ENCODE measurements around the gene PSMA7.

Gene PSMA7

DNA sequence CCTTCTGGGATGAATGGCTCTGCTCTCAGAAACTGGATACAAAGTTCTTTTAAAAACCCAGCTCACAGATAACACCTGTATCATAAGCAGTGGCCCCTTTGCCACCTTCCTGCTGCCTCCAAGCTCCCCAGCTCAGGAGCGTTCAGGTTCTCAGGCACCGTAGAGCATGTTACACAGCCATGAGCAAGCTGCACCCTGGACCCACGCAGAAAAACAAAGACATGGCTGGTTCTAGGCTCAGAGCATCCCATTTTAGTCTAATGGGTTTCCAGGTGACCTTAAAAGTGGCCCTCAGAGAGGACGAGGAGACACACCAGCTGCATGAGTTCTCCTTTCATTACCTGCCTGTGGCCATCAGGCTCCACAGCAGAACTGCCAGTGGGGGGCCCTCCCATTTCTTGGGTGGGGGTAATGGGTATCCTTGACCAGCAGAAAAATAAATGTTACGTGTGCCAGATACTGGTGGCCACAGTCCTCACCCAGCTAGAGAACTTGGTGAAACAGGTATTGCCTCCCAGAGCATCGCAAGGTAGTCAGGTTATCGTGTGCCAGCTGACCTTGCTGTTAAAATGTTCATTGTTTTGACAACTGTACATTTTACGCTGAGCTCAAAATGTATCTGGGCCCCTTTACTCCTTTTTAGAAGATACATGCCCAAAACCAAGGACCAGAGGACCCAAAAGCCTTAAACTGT lies 7.5 kb downstream of the PSMA7 start:
- DNase-seq, result no peak

DNA sequence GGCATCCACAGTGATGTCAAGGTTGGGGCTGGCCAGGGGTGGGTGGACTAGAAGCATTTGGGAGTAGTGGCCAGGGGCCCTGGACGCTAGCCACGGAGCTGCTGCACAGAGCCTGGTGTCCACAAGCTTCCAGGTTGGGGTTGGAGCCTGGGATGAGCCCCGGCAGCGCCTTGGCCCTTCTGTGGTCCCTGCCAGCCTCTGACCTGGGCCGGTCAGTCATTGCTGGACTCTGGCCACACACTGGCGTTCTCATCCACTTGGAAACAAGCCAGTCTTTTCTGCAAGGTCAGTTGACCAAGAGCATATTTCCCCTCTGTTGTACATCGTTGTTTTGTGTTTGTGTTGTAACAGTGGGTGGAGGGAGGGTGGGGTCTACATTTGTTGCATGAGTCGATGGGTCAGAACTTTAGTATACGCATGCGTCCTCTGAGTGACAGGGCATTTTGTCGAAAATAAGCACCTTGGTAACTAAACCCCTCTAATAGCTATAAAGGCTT lies 8.4 kb downstream of the PSMA7 start:
- DNase-seq, result no peak

DNA sequence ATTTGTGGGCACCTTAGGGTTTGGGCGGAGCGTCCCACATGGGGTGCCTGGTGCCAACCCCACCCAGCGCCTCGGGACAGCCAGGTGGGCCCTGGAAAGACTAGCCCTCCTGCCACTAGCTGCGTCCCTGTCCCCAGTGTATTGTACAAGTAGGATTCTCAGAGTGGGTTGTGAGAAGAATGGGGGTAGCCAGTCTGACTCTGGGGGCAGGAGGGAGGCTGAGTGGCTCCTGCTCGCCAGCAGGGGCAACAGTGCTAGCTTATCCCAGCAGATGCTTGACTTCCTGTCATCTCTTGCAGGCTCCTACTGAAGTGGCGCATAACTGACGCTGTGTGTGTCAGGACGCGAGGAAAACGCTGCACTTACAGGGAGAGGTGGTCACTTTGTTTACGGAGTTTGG lies 9.3 kb downstream of the PSMA7 start:
- no peak for DNase-seq

DNA sequence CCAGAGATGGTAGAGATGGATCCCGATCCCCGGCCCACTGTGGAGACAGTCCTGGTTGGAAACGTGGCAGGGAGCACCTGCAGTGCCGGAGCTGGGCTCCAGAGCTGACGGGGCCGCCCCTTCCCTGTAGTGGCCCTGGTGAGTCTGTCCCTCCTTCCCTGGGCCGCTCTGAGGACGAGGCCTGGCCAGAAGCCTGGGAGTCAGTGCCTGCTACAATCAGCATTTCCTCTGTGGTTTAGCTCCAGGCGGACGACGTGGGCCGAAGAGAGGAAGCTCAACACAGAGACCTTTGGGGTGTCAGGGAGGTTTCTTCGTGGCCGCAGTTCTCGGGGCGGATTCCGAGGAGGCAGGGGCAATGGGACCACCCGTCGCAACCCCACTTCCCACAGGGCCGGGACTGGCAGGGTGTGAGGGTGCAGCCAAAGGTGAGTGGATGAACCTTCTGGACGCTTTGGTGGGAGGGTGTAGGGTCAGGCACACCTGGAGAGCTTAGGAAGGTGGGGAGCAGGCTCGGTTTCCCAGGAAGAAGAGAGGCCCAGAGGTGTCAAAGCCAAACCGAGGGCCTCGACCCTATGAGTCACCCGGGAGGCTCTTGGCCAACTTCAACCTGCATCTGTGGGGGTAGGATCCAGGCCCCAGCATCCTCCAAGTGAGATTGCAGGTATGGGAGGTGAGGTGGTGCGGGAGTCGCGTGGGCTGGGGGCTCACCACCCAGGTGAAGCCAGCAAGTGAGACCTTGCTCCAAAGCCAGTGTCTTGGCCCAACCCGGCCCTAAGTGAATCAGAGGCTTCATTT lies 9.9 kb downstream of the PSMA7 start:
- DNase-seq, result no peak

DNA sequence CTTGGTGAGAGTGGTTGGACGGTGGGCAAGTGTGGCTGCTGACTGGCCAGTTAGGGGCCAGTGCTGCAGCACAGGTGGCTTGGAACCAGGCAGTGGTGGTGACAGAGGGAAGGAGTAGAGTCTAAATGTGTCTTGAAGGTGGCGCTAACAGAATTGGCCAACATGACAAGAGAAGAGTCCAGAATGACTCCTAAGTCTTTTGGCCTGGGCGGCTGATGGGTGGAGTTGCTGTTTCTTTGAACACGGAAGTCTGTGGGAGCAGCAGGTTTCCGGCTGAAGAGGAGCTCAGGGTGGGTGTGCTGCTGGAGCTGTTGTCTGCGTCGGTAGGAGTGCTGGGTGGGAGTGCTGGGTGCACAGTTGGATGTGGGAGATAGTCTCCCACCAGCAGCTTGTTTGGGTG lies 10.8 kb downstream of the PSMA7 start:
- DNase-seq, result no peak

DNA sequence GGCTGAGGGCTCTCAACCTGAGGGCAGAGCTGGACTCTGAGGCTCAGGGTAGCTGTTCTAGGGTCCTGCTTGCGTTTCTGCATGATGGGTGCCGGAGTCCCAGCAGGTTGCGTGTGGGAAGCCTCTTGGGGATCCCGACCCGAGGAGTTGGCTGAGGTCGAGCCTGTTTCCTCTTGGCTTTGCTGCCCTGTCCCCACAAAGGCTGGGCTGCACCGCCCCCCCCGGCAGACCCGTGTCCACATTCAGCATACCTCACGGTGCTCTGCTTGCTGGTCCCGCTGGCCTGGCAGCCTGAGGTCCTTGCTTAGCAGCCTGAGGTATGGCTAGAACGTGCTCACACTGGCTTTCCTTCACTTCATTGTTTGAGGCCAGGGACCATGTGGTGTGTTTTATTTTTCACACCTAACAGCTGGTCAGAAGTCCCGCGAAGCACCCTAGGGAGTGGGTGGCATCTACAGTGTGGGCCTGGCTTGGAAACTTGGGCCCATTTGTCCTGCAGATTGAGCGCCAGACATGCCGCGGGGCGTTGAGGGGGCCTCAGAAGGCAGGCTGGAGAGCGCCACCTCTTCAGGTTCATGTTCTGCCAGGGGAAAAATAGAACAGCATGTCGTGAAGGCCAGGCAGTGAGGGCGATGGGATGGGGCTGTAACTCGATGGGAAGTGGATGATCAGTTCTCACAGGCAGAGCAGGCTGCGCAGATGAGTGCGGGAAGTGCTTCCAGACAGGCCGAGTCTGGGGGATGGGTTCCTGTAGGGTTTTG lies 11.5 kb downstream of the PSMA7 start:
- DNase-seq, result no peak

DNA sequence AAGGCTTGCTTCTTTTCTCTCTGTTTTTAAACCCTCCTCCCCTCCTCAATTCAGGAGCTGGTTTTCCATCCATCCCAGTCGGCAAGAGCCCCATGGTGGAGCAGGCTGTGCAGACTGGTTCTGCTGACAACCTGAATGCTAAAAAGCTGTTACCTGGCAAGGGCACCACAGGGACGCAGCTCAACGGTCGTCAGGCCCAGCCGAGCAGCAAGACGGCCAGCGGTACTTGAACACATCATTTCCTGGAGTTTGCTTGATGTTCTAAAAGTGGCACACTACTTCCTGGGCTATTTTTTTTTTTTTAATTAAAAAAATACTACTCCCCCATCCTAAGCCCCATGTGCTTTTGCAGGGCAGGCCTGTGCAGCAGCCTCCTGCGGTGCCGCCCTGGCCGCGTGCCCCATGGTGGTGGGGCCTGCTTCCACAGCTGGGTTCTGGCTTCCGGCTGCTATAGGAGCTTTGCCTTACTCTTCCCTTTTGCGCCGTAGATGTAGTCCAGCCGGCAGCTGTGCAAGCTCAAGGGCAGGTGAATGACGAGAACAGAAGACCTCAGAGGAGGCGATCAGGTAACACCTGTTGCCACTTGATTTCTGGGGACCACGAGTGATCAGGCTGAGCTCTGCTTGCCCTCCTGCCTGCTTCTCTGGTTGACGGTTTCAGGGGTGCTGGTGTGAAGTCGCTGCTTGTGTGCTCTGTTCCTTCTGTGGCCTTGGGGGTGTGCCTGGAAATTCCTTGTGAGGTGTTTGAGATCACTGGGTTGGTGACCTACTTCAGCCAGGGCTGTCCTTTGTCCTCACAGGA lies 13.3 kb downstream of the PSMA7 start:
- no peak for DNase-seq

DNA sequence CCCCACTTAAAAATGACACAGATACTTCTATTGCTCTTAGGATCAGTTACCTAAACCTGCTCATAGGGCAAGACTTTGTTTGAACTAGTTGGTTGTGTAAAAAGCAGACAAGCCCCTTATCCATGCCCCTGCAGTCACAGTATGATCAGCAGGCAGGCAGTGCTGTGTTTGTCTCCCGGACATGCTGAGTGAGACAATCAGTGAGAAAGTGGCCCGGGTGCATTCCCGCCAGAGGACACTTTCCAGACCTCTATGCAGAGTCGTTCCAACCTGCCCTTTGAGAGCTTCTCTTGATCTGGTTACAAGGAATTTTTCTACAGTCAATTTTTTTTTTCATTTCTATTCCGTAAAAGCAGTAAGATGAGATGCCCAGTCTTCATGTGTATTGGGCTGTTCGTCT lies 14.7 kb downstream of the PSMA7 start:
- no peak for DNase-seq

DNA sequence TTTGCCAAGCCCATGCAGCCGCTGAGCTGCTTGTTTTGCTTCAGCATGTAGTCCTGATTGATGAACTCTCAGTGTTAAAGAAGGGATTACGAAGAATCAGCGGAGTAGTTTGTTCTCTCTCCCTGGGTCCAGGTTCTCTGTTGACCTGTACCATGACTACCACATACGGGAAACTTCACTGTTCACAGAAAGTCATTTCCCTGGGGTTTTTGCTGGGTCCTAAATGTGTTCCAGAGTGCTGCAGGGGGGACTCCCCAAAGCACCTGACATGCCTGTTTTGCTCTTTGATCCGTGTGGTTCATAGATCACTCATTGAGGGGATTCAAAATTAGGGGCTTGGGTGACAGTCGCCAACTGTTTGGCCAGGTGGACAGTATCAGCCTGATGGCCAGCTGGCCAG lies 15.4 kb downstream of the PSMA7 start:
- DNase-seq, result no peak

DNA sequence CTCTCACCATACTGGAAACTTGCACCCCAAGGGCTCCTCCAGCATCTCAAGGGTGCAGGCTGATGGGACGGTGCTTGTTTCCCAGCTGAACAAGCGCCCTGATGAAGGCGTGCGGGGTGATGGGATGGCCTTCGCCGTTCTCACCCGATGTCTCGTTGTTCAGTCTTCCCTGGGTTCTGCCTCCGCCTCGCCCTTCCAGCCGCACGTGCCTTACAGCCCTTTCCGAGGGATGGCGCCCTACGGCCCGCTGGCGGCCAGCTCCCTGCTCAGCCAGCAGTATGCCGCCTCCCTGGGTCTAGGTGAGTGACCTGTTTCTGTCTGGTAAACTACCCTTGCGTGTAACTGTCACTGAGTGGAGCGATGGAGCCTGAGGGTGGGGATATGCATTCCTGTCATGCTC lies 17.1 kb downstream of the PSMA7 start:
- no peak for DNase-seq

DNA sequence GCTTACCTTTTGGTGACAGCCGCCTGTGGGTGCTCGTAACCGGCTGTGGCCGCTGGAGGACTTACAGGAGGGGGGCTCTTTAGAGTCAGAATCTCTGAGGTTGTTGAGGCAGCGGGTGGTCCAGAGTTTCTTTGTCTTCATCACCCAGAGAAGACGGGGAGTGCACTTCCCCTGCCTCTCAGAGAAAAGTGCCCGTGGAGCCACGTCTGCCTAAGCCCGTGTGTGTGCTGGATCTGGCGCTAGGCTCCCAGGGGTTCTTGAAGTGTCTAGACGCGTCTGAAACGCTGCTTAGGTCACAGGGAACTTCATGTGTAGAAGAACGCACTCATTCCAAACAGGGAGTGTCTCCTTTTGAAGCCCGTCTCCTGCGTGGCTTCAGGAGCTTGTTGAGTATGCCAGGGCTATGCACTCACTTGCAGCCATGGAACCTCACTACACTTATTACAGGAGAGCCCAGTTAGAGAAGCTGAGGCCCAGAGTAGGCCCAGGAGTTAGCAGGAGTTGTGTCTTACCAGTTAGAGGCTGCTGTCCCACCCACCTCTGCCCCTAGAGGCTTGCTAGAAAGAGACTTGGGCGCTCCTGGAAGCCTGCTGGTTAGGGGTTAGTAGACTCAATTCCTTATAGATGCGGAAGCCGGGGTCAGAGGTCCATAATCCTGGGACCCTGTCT lies 19.6 kb downstream of the PSMA7 start:
- no peak for DNase-seq

DNA sequence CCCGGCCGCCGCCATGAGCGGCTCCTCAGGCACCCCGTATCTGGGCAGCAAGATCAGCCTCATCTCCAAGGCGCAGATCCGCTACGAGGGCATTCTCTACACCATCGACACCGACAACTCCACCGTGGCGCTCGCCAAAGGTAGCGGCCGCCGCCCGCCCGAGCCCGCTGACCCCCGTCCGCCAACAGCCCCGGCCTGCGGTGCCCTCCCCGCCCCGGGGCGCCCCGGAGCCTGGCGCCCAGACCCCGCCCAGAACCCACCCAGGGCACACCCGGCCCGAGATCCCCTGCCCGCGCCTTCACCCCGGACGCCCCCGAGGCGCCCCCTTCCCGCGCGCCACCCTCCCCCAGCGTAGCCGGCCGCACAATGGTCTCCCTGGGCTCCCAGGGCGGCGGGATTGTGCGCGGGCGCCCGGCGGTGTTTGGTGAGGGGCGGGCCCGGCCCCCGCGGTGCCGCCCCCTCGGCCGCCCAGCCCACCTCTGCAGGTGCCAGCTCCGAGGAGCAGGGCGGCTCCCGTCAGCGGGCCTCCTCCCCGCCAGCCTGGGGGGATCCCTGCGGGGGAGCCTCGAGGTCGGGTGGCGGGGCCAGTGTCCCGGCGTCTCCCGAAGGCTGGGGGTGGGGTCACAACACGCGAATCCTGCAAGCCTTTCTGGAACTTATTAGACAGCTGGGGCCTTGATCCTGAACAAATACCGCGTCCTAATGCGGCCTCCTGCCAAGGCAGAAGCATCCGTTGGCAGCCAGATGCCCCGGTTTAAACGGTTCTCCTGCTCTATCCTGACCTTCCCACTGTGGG lies 20.3 kb downstream of the PSMA7 start:
- peak; percentile 55 for DNase-seq

DNA sequence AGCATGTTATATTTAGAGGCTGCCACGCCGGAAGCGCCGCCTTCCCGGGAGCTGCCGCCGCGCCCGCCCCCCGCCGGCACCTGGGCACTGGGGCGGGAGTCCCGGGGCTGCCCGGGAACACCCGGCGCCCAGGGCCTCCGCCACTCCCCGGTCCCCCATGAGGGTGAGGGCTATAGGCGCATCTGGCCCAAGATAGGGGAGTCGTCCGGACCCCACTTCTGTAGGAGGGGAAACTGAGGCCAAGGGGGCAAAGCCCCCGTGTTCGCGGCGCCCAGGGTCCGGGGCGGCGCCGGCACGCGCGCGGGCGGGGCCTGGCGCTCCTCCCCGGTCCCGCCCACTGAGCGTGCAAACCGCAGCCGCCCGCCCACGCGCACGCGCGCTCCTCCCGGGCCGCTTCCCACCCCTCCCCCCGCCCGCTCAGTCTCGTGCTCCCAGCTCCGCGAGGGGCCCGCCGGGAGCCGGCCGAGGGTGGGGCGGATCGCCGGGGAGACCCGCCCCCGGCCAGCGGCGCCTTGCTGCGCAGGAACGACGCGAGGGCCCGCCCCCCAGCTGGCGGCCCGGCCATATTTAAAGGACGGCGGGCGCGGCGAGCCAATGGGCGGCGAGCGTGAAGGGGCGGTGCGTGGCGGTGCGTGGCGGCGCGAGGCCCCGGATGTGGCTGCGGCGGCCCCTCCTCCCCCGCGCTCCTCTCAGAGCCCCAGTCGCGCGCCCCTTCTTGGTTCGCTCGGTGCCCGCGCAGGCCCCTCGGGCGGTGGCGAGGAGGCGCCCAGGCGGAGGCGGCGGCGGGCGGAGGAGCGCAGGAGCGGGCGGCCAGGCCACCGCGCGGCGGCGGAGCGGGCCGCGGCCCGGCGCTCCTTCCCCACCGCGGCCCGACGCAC lies 21.2 kb downstream of the PSMA7 start, which contains the start of gene LSM14B:
LSM14B (plus strand) TSS at position 700 of the 878 bp plus-strand sequence. CDS start 192 bp downstream, outside the sequence.
- DNase-seq, result peak; percentile 91

DNA sequence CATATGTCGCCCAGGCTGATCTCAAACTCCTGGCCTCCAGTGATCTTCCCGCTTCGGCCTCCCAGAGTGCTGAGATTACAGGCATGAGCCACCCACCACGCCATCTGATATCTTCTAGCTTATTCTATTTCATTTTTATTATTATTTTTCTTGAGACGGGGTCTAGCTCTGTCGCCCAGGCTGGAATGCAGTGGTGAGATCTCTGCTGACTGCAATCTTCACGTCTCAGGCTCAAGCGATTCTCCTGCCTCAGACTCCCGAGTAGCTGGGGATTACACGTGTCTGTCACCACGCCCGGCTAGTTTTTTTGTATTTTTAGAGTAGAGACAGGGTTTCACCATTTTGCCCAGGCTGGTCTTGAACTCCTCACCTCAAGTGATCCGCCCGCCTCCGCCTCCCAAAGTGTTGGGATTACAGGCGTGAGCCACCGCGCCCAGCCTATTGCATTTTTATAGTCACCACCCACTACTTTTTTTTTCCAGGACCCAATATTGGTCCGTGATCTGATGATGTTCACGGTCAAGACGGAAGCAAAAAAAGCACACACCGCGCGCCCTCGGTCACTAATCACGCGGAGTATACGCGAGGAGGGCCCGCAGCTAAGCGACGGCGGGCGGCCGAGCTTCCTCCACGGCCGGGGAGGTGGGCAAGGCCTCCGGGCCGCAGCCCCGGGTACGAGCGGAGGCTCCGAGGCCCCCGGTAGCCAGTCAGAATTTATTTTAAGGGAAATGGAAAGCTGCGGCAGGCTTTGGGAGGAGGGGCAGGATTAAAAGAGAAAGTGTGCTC lies 22.0 kb downstream of the PSMA7 start:
- DNase-seq, result no peak

DNA sequence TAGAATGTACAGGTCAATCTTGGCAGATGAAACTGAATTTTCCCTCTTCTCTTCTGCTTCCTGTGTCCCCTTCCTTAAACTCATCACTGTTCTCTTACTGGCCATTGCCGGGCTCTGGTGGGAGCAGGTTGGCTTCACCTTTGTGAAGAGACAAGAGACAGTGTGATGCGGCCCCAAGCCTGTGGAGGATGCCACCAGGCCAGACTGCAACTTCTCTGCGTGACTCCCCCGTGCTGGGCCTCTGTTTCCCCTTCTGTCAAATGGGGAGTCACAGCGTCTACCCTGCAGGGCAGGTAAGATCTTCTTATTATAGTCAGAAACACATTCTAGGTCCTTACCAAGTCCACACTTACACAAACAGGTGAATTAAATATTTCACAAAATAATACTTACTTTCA lies 22.8 kb downstream of the PSMA7 start:
- no peak for DNase-seq

DNA sequence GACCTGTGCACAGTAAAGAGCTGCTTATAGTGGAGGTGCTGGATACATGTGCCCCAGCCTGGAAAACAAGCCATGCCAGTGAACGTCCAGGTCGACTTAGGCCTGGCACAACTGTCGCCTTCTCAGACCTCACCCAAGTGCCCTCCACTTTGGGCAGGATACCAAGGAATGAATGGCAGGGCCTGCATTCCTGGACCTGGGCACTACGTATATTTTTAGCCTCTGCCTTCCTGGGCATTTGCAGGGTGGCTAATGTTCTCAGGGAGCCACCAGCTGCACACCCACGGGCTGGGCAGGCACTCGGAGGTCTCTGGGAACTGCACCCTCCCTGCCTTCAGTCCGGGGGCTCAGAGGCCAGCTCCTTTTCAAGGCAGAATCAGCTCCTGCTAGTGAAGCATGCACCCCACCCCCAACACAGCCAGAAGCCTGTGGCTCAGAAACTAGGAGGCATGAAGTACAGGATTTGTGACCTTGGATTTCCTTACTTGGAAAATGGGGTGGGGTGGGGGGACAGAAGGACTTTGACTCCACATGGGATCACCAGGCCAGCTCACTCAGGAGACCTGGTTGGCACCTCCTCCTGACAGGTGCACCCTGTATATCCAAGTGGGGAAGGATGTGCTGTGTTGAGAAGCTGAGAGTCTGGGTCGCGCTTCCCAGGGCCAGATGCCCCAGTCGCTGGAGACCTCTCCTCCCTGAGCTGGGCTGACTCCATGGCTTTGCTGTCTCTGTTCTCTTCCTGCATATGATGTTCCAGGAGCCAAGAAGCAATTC lies 23.4 kb downstream of the PSMA7 start:
- no peak for DNase-seq

DNA sequence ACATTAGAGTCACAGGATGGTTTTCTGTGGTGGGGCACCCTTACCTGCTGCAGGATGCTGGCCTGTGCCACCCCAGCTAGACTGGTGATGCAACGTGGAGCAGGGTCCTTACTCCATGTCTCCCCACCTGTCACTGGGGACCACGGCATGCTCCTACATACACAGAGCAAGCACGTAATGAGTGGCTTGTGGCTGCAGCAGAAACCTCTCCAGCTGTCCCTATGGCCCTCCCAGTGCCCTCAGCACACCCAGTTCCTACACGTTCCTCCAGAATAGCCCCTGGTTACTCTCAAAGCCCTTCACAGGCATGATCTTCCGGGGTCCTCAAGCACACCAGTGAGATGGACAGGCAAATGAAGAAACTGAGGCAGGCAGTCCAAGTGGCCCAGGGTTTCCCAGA lies 24.1 kb downstream of the PSMA7 start:
- no peak for DNase-seq
